Stimulated activated CD4-positive, alpha-beta T cell treated with anti-CD3 and anti-CD28 coated beads, Interleukin-2, amount 100 ng/mL, for 24 hours (primary cell): Measurements from ENCODE around the gene TRIM72.
"Not testable (repeated sequence)": the region's sequence is repeated elsewhere in the genome, so short reads cannot be mapped to it uniquely, and the experiment has no call there.

Experiments used
- DNase-seq, 2 donors: peaks; one replicate each; pipeline ENCODE4 v3.0.0-alpha.2; 2020

Gene TRIM72

DNA sequence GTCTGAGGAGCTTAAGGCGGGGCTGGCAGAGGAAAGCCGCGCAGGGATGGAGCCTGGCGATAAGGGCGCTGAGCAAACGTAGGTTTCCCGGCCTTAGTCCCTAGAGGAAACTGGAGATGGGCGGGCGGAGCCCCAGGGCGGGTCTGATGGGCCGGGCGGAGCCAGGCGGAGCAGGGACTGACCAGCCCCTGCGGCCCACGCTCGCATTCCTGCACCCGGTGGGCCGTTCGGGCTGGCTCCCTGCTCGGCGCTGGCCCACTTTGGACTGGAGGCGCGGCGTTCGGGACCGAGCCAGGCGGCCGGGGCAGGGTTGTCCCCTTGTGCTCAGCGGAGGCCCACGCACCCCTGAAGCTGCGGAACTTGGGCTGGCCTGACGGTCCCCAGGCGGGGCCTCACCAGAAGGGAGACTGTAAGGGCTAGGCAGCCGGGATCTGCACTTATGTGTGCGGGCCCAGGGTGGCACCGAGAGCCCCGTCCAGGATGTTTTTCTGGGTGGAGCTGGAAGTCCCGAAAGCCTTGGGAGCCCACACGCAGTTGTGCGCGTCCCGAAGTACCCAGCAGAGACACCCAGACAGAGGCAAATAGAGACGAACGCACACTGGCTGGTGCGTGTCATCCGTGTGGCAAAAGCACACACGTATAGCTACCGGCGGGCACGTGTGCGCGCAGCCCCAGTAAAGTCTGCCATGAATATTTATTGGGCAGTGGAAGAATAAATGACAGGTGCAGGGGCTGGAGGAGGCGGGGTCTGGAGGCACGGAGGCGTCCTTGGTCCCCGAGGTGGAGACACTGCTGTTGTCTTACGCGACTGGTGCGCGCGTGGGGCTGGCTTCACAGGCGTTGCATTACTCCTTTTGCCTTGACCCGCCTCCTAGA lies 1.6 kb downstream of the TRIM72 start:
- no peak for DNase-seq

DNA sequence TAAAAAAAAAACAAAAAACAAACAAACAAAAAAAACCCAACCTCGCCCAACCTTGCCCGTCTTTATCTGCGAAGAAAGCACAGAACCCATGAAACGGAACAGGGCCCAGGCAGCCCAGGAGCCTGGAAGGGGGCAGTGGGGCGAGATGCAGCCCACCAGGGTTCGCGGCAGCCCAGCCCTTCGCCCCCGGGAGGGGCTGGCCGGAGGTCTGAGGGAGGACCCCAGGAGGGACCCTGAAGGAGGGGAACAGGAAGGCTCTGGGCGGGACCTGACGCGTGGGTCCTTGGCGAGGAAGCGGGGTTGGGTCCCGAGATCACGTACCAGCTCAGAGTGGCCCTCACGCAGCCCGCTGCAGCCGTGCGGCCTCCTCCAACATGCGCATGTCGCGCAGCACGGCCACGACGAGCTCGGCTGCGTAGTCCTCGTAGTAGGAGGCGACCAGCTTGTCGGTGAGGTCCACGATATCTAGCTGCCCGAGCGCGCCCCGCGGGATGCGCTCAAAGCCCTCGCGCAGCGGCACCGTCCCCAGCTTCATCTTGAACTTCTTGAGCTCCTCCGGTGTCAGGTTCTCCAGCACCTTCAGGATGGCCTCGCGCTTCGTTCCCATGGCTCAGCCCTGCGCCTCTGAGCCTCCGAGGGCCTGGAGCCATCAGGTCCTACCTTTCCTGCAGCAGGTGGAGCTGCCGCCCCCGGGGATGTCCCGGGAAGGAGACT lies 2.7 kb downstream of the TRIM72 start, which contains the start of gene PYDC1:
Gene PYDC1 (minus strand): TSS at position 714 of the 714 bp plus-strand sequence. CDS start 107 bp downstream, at position 607.
- DNase-seq, result peak in 1 of 2 donors; percentile 37

DNA sequence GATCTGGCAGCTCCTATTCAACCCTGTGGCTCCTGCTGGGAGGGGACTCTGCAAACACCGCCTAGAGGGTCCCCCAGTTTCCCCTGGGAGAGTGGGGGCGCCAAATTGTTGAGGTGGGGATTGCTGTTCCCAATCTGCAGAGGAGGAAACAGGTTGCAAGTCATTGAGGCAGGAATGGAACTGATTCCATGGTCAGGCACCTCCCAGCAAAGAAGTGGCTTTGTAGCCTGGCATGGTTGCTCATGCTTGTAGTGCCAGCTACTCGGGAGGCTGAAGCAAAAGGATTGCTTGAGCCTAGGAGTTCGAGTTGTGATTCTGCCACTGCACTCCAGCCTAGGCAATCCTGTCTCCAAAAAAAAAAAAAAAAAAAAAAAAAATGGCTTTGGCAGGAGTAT lies 3.2 kb downstream of the TRIM72 start:
- DNase-seq, result no peak

DNA sequence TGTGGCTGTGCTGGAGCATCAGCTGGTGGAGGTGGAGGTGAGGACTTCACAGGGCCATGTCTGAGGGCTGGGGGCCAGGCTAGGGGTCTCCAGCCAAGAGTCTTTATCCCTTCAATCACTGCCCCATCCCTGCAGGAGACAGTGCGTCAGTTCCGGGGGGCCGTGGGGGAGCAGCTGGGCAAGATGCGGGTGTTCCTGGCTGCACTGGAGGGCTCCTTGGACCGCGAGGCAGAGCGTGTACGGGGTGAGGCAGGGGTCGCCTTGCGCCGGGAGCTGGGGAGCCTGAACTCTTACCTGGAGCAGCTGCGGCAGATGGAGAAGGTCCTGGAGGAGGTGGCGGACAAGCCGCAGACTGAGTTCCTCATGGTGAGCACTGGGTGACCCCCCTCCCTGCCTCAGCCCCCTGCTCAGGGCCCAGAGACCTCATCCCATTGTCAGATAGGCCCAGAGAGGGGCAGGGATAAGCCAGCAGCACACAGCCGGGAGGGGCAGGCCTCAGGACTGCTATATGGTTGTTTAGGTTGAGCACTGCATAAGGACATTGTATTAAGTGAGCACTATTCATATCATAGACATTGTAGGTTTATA lies 5.3 kb downstream of the TRIM72 start:
- no peak for DNase-seq

DNA sequence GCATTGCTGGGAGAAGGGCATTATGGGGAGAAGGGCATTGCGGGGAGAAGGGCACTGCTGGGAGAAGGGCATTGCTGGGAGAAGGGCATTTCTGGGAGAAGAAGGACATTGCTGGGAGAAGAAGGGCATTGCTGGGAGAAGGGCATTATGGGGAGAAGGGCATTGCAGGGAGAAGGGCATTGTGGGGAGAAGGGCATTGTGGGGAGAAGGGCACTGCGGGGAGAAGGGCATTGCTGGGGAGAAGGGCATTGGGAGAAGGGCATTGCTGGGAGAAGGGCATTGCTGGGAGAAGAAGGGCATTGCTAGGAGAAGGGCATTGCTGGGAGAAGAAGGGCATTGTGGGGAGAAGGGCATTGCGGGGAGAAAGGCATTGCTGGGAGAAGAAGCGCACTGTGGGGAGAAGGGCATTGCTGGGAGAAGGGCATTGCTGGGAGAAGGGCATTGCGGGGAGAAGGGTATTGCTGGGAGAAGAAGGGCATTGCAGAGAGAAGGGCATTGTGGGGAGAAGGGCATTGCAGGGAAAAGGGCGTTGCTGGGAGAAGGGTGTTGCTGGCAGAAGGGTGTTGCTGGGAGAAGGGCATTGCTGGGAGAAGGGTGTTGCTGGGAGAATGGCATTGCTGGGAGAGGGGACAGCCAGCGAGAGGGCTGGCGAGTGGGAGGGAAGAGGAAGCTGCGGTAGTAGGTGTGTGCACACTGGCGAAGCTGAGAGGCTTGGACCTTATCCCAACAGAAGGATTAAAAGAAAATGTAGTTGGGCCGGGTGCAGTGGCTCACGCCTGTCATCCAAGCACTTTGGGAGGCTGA lies 7.6 kb downstream of the TRIM72 start:
- no peak for DNase-seq

DNA sequence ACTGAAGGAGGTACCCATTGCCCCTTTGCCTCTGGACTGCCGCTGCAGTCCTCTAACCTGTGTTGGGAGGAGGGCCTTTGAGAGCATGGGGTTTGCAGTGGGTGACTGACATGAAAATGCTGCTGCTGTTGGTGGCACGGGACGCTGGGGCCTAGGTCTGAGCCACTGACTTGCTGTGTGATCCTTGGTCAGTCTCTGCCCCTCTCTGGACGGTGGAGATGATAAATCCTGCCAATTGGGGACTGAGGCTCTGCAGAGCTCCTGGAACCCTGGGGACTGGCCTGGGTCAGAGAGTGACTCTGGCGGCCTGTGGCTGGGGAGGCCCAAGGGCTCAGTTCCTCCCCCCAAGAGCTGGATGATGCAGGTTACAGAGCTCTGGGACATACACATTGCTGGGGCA lies 9.1 kb downstream of the TRIM72 start:
- DNase-seq, result no peak

DNA sequence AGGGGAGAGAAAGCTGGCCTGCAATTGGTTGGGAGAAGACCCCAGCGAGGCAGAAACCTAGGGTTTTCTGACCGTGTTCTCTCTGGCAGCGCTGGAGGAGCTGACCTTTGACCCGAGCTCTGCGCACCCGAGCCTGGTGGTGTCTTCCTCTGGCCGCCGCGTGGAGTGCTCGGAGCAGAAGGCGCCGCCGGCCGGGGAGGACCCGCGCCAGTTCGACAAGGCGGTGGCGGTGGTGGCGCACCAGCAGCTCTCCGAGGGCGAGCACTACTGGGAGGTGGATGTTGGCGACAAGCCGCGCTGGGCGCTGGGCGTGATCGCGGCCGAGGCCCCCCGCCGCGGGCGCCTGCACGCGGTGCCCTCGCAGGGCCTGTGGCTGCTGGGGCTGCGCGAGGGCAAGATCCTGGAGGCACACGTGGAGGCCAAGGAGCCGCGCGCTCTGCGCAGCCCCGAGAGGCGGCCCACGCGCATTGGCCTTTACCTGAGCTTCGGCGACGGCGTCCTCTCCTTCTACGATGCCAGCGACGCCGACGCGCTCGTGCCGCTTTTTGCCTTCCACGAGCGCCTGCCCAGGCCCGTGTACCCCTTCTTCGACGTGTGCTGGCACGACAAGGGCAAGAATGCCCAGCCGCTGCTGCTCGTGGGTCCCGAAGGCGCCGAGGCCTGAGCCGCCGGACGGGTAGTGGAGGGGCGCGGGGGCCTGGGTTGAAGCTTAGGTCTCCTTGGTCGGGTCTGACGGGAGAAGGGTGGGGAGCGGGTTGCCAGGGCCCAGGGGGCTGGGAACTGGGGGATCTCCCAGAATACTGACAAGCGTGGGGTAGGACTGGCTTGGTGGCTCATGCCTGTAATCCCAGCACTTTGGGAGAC lies 10.4 kb downstream of the TRIM72 start:
- no peak for DNase-seq

DNA sequence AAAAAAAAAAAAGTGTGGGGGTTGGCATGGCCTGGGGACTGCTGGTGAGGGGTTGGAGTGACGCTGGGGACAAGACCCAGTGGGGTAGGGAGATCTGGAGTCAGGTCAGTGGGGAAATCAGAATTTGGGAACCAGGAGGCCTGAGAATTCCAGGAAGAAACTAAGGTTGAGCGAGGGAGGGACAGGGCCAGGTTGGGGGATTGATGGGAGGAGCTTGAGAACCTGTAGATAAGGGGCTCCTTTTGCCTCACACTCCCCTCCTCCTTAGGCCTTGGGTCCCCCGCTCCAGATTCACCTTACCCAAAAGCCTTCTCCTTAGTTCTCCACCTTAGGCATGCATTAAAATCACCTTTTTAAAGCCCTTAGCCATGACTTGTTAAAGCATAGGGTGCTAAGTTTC lies 11.3 kb downstream of the TRIM72 start:
- no peak for DNase-seq

DNA sequence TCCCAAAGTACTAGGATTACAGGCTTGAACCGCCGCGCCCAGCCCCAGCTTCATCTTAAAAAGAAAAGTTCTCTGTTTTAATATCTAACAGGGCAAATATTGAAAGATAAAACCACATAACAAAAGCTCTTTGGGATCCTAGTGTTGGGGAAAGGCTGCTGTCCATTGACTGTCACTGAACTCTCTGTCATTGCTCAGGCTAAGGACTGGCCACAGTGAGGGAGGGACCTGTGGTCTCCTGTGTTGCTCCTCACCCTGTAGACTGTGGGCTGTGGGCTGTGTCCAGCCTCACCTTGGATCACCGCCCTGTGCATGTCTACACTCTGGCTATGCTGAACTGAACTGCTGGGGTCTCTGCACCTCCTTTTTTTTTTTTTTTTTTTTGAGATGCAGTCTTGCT lies 14.3 kb downstream of the TRIM72 start:
- DNase-seq, result no peak

DNA sequence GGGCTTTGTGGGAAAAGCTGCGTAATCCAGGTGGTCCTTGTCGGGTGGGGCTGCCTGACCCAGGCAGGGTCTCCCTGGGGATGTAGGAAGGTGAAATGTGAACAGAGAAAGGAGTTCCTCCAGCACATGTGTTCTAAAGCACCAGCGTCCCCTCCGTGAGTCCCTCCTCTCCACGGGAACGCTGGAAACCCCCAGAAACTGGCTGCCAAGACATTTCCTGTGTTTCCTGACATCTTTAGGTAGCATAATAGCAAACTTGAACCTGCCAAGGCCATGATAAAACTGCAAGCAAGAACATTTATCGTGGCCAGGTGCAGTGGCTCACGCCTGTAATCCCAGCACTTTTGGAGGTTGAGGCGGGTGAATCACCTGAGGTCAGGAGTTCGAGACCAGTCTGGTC lies 15.6 kb downstream of the TRIM72 start:
- DNase-seq, result no peak

DNA sequence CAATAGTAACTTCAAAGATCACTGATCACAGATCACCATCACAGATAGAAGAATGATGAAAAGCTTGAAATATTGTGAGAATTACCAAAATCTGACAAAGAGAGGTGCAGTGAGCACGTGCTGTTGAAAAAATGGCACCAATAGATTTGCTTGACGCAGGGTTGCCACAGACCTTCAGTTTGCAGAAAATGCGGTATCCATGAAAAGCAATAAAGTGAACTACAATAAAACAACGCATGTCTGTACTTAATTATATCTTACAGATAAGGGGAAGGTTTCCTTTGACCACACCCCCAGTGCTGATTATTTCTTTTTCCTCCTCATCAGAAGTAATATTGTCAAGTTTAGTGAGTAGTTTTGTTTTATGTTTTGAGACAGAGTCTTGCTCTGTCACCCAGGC lies 24.1 kb downstream of the TRIM72 start:
- no peak for DNase-seq

DNA sequence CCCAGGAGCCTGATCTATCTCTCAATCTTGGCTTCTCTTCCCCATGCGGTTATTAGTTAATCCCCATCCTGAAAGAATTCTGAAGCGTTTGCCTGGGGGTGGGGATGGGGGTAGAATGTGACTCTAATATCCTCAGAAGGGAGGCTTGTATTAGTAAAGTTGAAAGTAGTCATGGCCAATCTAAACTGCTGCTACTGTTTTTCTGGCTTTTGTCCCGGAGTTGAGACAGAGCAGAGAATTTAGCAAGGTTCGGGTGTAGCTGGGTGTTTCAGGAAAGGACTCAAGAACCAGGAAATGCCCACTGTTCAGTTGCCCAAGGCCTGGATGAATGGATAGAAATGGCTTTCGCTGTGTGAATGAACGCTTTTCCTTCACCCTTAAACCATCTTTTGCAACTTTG lies 28.3 kb downstream of the TRIM72 start:
- no peak for DNase-seq

DNA sequence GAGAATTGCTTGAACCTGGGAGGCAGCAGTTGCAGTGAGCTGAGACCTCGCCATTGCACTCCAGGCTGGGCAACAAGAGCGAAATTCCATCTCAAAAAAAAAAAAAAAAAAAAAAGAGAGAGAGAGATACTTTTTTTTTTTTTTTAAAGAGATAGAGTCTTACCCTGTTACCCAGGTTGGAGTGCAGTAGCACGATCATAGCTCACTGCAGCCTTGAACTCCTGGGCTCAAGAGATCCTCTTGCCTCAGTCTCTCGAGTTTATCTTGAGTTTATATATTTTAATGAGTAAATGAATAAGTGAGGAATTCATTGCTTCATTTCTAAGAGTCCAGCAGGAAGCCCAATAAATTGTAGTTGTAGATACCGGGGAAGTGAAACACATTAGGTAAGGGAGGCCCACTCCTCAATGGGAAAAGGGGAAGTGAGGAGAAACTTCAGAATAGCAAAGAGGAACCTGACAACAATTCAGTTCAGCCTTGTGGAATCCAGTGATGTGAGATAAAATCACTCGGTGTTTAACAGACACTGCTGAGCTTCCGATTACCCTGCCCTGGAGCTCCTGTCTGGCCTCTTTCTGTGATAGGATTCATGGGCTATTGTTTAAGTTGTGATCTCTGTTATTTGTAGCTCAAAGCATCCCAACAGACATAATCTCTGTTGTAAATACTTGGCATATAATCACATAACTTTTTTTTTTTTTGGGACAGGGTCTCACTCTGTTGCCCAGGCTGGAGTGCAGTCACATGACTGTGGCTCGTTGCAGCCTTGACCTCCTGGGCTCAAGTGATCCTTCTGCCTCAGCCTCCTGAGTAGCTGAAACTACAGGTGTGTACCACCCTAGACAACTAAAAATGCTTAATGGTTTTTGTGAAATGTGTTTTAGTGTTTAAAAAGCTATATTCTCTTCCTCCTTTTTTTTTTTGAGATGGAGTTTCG lies 30.1 kb downstream of the TRIM72 start:
- DNase-seq, result no peak

DNA sequence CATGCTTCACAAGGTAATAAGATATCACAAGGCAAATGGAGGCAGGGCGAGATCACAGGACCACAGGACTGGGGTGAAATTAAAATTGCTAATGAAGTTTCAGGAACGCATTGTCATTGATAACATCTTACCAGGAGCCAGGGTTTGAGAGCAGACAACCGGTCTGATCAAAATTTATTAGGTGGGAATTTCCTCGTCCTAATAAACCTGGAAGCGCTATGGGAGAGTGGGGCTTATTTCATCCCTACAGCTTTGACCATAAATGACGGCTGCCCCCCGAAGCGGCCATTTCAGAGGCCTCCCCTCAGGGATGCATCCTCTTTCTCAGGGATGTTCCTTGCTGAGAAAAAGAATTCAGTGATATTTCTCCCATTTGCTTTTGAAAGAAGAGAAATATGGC lies 31.7 kb downstream of the TRIM72 start:
- DNase-seq, result not testable (repeated sequence)

DNA sequence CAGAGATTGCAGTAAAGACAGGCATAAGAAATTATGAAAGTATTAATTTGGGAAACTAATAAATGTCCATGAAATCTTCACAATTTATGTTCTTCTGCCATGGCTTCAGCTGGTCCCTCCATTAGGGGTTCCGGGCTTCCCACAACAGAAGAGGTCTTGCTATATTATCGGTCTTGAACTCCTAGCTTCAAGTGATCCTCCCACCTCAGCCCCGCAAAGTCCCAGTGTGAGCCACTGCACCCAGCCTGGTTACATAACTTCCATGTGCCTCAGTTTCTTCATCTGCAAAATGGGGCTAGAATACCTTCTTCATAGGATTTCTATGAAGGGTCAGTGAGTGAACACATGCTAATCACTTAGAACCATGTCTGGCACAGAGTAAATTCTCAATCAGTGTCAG lies 32.4 kb downstream of the TRIM72 start:
- DNase-seq, result no peak

DNA sequence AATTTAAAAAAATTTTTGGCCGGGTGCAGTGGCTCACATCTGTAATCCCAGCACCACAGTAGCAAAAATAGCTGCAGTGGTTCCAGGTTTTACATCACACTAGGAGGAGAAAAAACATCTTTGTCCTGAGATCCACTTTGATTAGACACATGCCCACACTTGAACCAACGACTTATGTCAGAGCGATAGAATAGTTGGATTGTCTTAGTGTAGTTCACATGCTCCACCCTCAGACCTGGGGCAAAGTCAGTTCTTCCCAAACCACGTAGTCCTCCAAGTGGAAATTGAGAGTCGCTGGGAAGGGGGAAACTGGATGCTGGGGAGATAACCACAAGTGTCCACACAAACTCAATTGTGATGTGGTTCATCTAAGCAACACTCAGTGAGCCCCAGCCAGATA lies 34.4 kb downstream of the TRIM72 start:
- DNase-seq, result no peak

DNA sequence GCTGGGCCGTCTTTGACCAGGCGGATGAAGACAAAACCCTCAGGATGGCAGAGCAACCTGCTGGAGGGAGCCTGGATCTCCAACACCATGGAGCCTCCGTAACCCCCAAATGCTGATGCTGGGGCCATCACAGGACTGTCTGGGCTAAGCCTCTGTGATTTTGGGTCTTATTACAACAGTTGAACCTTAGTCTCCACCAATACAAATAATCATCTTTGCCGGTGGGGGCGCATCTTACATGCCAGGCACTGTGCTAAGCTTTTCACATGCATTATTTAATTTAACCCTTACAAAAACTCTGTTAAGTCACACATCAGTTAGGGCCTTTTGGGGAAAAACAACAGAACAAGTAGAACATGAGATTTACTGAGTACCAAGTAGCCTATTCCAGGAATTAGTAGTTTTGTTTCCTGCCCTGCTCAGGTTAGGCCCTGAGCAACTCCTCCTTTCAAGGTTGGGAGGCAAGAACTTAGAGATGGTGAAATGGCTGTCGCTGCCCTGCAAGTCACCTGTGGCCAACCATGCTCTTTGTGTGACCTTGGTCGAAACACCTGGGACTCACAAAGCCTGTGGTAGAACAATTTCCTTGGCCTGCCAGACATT lies 37.0 kb downstream of the TRIM72 start:
- DNase-seq, result no peak

DNA sequence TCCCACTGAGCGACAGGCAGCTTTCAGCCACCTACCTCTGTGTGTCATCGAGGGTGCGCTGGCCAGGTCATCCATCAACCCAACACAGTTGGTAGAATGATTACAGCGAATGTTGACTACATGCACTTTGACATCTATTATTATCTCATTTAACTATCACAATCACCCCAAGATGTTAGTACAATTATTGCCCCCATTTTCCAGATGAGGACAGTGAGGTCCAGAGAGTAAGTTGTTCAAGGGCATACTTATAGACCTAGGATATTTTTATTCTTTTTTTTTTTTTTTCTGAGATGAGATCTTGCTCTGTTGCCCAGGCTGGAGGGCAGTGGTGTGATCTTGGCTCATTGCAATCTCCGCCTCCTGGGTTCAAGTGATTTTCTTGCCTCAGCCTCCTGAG lies 37.5 kb downstream of the TRIM72 start:
- no peak for DNase-seq

DNA sequence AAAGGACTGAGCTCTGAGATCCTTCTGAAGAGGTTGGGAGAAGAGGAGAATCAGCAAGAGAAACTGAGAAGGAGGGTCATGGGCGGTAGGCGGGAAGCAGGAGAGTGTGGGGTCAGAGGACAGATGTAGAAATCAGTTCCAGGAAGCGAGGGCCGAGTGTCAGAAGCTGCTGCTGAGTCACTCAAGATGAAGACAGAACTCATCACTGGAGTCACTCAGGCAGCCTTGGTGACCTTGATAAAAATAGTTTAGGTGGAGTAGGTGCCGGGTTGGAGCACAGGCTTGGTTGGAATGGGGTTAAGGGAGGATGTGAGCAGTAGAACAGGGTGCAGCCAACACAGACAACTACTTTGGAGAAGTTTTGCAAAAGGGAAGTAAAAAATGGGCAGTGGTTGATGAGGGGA lies 39.7 kb downstream of the TRIM72 start:
- peak in 1 of 2 donors; percentile 40 for DNase-seq

DNA sequence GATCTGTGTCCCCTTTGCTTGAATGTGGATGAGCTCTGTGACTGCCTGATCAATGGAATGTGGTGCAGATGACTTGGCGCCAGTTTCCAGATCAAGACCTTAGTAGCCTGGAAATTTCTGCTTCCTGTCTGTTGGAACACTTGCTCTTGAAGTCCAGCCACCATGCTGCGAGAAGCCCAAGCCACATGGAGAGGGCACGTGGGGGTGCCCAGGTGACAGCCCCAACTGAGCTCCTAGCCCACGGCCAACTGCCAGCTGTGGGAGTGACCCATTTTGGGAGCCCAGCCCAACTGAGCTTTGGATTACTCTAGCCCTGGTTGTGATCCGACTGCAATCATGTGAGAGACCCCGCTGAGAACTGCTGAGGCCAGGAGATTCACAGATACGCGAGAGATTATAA lies 42.5 kb downstream of the TRIM72 start:
- no peak for DNase-seq
